Measurements from ENCODE around the gene PADI4.
"Not testable (repeated sequence)": the region's sequence is repeated elsewhere in the genome, so short reads cannot be mapped to it uniquely, and the experiment has no call there.

PADI4 gene

DNA sequence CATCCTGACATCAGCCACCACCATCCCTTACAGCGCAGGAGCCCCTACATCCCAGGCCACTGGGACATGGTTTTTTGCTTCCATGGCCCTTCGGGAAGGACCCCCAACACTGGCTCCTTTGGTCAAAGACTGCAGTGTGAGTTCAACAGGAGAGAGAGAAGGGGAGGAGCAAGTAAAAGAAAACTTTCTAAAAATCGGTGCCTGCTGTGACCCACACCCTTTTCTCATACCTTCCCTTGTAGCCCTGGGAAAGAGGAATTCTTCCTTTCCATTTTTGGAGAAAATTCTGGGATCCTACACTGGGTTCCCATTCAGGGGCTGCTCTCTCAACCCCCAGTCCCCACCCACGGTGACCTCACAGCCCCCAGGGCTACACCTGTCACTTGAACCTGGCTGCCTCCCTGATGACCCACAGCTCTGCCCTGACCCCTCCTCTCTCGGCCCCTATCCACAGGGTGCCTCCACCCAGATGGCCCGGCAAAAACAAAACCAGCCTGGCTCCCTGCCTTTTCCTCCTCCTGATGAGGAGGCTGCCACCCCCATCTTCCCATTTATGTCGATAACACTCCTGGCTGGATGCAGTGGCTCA, 7.6 kb downstream of the PADI4 start:
- DNase-seq, result no peak

DNA sequence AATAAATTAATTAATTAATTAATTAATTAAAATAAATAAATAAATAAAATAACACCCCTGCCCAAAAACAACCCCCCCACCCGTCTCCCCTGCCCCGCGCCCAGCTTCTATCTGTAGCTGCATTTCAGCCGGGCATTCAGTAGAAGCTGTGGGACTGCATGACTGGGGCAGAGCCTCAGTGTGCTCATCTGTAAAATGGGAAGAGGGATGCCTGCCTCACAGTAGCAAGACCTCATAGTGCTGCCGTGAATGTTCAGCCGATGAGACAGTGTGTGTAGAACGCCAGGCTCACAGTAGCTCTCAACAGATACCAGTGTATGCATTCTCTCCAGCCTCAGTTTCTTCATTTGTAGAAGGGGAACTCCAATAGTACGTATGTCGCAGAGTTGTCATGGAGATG, 8.7 kb downstream of the PADI4 start:
- DNase-seq, result no peak

DNA sequence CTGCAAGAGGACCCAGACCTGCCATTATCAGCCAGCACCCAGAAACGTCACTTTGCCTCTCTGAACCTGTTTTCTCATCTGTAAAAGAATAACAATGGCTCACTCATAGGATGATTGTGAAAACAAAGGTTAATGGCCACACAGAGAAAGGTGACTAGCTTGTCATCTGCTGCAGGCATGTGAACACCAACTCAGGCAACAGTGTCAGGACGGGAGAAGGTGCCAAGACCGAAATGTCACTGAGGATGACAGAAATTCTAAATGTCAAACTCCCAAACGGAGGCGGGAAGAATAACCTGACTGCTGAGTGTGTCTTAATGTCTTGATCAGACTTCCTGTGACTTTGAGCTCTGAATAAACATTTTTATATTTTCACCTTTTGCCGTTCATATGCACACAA, 10.3 kb downstream of the PADI4 start:
- no peak for DNase-seq

DNA sequence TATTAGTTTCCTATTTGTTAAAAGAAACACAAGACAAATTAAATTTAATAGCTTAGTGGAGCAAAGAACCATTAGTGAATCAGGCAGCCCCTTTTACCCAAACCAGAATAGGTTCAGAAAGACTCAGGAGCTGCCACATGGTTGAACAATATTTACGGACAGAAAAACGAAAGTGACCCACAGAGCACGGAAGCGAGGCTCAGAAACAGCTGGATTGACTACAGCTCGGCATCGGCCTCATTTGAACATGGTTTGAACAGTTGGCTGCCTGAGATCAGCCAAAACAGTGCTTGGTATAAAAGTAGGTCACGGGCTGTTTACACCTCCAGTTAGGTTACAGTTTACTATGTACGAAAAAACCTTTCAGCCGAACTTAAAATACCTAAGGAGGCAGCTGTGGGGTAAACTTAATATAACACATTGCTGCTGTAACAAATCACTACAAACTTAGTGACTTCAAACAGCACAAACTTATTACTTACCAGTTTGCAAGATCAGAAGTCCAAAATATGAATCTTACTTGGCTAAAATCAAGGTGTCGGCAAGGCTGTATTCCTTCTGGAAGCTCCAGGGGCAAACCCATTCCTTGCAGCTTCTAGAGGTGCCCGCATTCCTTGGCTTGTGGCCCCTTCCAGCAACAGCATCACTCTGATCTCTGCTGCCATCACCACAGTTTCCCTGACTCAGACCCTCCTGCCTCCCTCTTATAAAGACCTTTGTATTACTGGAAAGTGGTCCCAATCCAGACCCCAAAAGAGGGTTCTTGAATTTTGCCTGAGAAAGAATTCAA, 11.8 kb downstream of the PADI4 start:
- DNase-seq, result no peak

DNA sequence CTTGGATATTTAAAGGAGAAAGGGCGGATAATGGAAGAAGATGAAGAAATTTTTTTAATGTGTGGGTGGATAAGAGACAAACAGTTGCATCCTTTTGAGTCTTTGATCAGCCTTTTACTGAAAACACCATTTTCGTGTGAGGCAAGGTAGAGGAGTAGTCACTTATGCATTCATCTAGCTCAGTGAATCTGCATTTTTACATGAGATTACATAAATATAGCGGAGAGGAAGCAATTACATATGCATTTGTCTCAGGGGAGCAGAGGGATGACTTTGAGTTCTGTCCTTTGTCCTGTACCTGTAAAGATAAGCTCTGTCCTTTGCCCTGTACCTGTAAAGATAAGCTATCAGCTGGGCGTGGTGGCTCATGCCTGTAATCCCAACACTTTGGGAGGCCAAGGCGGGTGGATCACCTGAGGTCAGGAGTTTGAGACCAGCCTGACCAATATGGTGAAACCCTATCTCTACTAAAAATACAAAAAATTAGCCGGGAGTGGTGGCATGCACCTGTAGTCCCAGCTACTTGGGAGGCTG, 13.9 kb downstream of the PADI4 start:
- DNase-seq, result not testable (repeated sequence)

DNA sequence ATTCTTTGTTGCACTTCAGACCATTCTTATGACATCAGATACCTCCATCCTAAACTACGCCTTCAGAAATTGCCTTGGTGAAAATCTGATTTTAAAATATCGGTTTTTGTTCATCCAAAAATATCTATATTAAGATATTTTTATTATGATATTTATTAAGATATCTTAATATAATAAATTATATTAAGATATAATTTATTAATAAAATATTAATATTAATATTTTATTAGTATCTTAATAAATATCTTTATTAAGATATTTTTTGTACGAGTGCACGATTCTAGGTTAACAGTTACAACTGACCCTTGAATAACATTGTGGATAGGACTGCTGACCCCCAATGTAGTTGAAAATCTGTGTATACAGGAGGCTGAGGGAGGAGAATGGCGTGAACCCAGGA, 20.9 kb downstream of the PADI4 start:
- DNase-seq, result no peak

DNA sequence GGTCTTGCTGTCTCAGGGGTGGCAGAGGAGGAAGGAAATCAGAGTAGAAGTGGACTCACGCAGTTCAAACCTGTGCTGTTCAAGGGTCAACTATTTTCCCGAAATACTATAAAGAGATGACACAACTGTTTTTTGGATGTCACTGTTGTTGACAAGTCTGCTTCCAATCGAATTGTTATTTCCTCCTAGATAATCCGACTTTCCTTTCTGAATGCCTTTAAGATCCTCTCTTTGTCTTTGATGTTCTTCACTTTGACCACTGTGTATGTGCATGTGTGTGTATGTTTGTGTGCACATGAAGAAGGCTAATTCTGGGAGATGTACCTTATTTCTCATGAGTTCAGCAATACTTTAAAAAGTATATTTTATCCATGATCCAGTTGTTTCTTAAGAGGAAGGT, 21.6 kb downstream of the PADI4 start:
- DNase-seq, result no peak

DNA sequence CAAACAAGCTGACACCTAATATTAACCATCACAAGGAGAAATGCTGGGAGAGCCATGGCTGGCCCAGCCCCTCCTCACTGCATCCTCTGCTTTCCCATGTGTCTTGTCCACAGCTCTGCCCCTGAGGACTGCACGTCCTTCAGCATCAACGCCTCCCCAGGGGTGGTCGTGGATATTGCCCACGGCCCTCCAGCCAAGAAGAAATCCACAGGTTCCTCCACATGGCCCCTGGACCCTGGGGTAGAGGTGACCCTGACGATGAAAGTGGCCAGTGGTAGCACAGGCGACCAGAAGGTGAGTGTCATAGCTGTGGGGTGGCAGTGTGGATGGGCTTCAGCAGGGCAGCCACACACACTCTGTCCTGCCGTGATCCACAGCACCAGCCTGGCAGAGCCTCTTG, 22.9 kb downstream of the PADI4 start:
- DNase-seq, result no peak

DNA sequence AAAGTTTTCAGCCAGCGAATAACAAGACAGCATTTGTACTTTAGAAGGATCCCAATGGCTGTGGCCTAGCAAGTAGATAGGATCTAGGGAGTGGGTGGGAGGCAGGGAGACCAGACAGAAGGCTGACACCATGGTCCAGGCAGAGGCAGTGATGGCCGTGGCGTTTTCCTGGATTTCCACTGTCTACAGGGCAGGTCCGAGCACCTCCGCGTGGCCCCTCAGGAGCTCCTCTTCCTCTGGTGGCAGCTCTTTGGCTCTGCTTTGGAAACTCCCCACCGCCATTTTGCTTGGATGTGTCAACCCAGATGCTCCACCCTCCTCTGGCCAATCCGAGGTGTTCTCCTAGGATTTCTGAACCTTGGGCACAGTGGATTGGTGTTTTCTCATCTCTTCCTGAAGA, 25.1 kb downstream of the PADI4 start:
- DNase-seq, result no peak

DNA sequence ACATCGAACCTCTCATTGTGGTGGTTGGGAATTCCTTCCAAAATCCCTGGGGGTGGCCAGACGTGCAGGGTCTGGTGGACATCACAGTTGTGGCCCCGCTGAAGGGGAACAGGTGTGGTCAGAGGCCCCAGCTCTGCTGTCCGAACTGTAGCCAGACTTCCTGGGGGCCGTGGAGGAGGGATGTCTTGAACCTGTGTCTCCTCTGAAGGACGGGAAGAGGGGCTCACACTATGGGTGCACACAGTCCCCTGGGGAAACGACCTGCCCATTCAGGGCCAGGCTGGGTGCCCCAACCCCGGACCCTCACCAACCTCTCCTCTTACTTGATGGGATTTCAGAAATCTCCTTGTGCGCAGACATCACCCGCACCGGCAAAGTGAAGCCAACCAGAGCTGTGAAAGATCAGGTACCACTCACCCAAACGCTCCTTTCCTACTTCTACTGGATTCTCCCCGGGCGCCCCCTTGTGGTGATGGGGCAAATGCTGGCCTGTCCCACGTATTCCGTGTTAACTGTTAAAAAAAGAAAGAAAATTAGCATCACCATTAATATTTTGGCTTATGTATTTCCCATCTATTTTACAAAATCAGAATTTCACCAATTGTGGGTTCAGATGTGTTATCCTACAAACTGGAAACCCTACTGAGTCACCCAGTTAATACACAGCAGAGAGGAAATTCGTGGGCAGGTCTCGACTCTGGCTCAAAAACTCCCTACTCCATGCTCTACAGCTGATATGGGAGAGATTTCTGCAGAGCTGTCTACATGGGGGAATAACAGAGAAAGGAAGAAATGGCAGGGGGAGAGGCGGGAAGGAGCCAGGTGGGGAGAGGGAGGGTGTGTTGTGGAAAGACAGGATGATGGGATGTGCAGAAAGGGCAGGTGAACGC, 28.1 kb downstream of the PADI4 start:
- peak; percentile 68 for DNase-seq

DNA sequence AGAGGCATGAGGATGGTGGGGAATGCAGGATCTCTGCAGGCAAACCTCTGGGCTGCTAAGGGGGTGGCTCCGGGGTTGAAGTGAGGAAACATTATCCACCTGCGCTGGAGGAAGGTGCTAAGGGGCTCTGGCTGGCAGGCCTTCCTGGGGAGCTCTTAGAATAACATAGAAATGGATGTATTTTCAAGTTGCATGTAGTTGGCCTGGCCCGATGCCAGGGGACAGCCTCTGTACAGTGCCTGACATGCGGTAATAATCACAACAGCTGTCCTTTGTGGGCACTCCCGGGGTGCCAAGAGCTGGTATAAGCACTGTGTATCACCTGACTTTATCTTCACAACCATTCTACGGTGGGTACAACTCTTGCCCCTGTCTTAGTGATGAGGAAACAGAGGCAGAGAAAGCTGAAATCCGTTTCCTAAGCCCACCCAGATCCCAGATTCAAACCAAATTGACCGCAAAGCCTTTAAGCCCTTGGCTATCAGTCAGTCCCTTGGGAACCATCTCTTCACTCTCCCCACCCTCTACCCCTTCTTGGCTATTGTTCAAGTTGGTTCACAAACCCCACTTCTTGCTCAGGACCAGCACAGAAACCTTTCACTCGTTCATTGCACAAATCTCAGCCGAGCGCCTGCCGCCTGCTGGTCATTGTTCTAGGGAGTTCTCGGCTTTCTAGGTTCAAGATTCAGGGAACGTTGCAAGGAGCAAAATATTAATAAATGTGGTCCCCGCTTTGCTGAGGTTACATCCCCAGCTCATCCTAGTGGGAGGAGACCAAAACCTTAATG, 30.9 kb downstream of the PADI4 start:
- DNase-seq, result no peak

DNA sequence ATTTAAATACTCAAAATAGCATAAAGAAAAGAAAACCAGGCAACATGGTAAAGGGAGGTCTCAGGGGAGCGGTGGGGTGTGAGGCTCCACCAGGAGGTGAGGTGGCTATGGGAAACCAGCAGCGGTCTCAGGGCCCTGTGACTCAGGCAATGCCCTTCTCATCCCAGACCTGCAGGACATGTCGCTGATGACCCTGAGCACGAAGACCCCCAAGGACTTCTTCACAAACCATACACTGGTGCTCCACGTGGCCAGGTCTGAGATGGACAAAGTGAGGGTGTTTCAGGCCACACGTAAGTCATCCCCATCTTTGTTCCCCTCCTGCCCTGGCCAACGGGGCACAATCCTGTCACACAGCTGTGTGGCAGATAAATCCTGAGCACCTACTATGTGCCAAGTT, 31.5 kb downstream of the PADI4 start:
- no peak for DNase-seq

DNA sequence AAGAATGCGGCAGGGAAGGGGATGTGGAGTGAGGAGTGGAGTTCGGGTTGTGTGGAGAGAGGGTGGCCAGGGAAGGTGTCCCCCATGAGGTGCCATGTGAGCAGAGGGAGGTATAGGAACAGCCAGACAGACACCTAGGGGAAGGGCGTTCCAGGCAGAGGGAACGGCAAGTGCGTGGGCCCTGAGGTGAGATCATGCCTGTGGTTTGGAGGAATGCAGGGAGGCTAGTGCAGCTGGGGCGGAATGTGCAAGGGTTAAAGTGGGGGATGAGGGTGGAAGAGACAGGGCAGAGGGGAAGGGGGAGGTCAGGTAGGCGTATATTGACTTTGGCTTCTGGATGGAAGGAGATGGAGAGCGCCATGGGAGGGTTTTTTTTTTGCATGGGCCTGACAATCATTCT, 32.4 kb downstream of the PADI4 start:
- DNase-seq, result no peak

DNA sequence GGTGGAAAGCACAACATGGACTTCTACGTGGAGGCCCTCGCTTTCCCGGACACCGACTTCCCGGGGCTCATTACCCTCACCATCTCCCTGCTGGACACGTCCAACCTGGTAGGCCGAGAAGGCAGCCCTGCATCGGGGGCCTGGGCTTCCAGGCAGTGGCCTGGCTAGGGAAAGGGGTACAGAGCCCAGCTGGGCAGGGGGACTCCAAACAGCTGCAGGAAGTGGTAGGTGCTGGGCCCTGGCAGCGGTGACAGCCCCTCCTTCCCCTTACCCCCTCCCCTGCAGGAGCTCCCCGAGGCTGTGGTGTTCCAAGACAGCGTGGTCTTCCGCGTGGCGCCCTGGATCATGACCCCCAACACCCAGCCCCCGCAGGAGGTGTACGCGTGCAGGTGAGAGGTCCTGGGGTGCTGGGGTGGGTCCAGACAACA, 34.0 kb downstream of the PADI4 start:
- DNase-seq, result no peak

DNA sequence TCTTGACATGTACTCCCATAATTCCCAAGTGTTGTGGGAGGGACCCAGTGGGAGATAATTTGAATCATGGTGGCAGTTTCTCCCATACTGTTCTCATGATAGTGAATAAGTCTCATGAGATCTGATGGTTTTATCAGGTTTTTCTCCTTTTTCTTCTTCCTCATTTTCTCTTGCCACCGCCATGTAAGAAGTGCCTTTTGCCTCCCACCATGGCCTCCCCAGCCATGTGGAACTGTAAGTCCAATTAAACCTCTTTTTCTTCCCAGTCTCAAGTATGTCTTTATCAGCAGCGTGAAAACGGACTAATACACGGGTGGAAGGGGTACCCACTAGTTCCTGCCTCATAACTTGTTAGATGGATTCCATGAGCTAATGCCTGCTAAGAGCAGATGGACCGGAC, 37.5 kb downstream of the PADI4 start:
- not testable (repeated sequence) for DNase-seq

DNA sequence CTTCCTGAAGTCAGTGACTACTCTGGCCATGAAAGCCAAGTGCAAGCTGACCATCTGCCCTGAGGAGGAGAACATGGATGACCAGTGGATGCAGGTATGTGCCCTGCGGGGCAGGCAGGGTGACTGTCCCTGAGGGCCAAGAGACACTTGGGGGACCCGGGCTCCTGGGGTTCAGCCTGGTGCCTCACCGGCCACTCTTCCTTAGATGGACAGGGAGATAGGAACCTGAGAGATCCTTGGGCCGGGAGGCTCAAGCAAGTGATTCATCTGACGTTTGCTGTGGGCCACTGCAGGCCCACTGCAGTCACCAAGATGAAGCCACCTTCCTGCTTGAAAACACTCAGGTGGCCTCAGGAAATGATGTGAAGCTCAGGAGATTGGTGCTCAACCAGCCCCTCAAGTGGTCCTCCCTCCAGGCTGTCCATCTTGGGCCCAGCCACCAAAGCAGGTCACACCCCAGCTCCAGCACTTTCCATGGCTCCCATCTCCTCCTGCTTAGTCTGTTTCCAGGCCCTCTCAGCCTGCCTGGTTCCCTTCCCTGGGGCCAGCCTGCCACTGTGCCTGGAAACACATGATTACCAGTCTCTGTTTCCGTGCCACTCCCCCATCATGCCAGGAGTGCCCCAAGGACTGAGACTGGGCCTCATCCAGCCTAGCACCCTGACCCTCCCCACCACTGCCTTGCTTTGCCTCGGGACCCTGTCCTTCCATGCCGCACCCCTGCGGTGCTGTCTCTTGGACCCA, 38.2 kb downstream of the PADI4 start:
- no peak for DNase-seq

DNA sequence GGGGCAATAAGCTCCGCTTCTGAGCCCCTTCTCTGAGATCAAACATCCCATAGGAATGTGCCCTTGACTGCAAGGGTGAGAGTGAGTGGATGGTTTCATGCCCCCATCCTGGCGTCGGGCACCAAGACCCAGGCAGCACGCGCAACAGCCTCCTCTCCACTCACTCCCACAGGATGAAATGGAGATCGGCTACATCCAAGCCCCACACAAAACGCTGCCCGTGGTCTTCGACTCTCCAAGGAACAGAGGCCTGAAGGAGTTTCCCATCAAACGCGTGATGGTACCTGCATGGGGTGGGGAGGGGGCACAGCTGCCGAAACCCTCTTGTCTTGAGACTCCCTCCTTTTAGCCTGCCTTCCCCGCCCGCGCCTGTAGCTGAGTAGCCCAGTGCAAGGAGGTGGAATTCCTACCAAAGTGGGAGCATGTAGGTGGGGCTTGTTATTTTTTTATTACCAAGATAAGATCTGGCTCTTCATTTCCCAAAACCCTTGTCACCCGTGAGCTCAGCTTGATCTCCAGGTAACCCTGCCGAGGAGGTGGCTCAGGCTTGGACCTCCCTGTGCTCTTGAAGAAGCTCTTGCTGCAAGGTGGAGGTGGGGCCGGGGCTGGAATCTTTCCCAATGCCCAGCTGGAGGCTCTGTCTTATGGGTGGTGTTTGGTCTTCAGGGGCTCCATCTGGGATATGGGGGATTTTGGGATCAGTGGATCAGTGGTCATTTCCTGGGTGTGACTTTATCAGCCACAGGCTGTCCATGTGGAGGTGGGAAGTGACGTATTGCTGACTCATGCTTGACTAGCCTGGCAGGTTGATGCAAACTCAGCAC, 40.0 kb downstream of the PADI4 start:
- DNase-seq, result no peak

DNA sequence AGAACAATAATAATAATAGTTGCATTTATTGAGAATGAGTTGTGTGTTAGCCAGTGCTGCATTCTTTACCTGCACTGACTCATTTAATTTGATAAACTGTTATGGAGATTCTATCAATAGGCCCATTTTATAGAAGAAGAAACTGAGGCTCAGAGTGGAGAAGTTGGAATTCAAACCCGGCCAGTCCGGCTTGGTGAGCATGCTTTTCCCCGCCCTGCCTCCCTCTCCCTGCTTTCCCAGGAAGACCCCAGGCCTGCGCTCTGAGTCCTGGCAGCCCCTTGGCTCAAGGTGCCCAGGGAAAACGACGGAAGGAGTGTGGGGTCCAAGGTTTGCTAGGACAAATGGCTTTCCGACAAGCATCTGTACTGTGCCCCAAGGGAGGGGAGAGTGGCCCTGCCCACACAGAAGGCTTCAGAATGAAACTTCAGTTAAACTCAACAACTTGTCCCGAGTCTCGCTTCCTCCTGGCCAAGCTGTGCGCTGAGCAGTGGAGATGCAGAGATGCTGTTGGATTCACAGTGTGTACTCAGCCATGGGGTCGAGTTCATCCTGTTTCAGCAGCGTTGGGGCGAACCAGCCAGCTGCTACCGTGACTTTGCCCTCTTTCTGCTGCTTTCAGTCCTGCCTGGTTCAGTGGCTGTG, 40.7 kb downstream of the PADI4 start:
- DNase-seq, result no peak

DNA sequence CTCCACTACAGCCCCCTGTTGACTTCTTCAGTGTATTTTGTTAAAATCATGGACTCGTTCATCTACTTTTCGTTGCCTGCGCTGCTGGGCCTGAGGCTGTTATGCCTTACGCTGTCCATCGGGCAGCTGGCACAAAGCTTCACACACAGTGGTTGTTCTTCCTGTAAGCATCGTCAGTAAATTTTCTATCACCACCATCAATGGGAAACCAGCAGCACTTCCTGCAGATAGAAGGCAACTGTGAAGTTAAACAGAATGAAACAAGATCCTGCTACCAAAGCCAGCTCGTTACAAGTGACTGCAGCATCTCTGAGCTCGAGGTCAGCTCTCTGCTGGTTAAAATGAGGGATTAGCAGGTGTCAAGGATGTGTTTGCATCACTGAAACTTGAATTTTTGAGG, 42.1 kb downstream of the PADI4 start:
- DNase-seq, result no peak

DNA sequence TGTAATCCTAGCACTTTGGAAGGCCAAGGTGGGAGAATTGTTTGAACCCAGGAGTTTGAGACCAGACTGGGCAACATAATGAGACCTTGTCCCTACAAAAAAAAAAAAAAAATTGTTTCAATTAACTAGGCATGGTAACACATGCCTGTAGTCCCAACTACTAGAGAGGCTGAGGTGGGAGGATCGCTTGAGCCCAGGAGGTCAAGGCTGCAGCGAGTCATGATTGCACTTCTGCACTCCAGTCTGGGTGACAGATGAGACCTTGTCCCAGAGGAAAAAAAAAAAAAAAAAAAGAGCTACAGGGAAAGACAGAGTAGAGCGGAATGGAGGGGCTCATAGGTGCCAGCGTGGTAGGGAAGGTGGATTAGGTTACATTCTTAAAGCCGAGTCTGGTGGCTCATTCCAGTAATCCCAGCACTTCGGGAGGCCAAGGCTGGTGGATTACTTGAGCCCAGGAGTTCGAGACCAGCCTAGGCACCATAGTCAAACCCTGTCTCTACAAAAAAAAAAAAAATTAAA, 43.0 kb downstream of the PADI4 start:
- no peak for DNase-seq

All from activated CD8-positive, alpha-beta memory T cell treated with anti-CD3 and anti-CD28 coated beads, Interleukin-2, amount 50 U/mL, for 4 hours (primary cell).